ENCODE results near the gene ZNF195. TPM values are rescaled to one million over a fixed set of nuclear protein-coding genes. Genes with fewer than 3 reads are reported as not detected.
A peak's percentile ranks its signal among the peaks of the same experiment; 100 is the strongest.
"Not testable (repeated sequence)": the region's sequence is repeated elsewhere in the genome, so short reads cannot be mapped to it uniquely, and the experiment has no call there.

Gene ZNF195
- total and polyA plus RNA-seq, 2 experiments from 2014 or later = 101 to 116 TPM

- not testable (repeated sequence) for H3K4me1 Mint-ChIP-seq; H3K4me3 Mint-ChIP-seq; H3K4me1 ChIP-seq (ENCODE audit: insufficient read depth); H4K20me1 ChIP-seq (replicated peaks; ENCODE audit: insufficient read depth); H3K4me2 ChIP-seq; H3K4me3 ChIP-seq; H3K79me2 ChIP-seq (replicated peaks; ENCODE audit: insufficient read depth); H3F3A ChIP-seq (replicated peaks; ENCODE audit: low read depth); H2AFZ ChIP-seq; H3K27ac ChIP-seq (ENCODE audit: low read depth); H3K36me3 ChIP-seq (ENCODE audit: insufficient read depth); H3K9me3 Mint-ChIP-seq; H3K27me3 ChIP-seq (ENCODE audit: insufficient read depth); ATAC-seq; H3K9me2 ChIP-seq (ENCODE audit: insufficient read depth)
- peaks cover 83% of the 10 kb centered on the region for H3K36me3 Mint-ChIP-seq (ENCODE audit: low read depth)
- DNase-seq (ENCODE audit: low spot score) = peak; percentile 91
- peaks cover 17% of the 10 kb centered on the region for H3K27me3 Mint-ChIP-seq (ENCODE audit: insufficient read depth, low read depth, poor library complexity)
- peak overlapping the region; percentile 45; the same call in 1 of the 2 replicates for H3K27ac Mint-ChIP-seq
- peak; percentile 91 to 94 for TF ChIP-seq CTCF (conservative IDR thresholded peaks at IDR 0.05; ENCODE audit: low read depth in 2 of 2)
Observed at GRCh38 chr11:3408722-3409121, 29.8 kb upstream of the ZNF195 start.

- not testable (repeated sequence) for H3K4me2 ChIP-seq; H3K9me3 Mint-ChIP-seq; H3K9me2 ChIP-seq (ENCODE audit: insufficient read depth); ATAC-seq; DNase-seq (ENCODE audit: low spot score); H3K79me2 ChIP-seq (replicated peaks; ENCODE audit: insufficient read depth); H3K4me1 ChIP-seq (ENCODE audit: insufficient read depth); H2AFZ ChIP-seq; H4K20me1 ChIP-seq (replicated peaks; ENCODE audit: insufficient read depth); H3K36me3 ChIP-seq (ENCODE audit: insufficient read depth); H3K4me3 ChIP-seq; H3F3A ChIP-seq (replicated peaks; ENCODE audit: low read depth); H3K4me3 Mint-ChIP-seq; H3K27me3 ChIP-seq (ENCODE audit: insufficient read depth)
- peak overlapping the region; percentile 45; the same call in 1 of the 2 replicates for H3K27ac Mint-ChIP-seq
- H3K36me3 Mint-ChIP-seq (ENCODE audit: low read depth) = peaks cover 87% of the 10 kb centered on the region
- H3K27ac ChIP-seq (ENCODE audit: low read depth) = 0 out of 2 replicates have a peak overlapping the region, but pooled peaks have one; percentile 32
- peaks cover 10% of the 10 kb centered on the region for H3K4me1 Mint-ChIP-seq
- H3K27me3 Mint-ChIP-seq (ENCODE audit: insufficient read depth, low read depth, poor library complexity) = peaks cover 15% of the 10 kb centered on the region
Observed at GRCh38 chr11:3408058-3408605, 29.2 kb upstream of the ZNF195 start.

- H3K79me2 ChIP-seq (replicated peaks; ENCODE audit: insufficient read depth); H3K27me3 ChIP-seq (ENCODE audit: insufficient read depth); H4K20me1 ChIP-seq (replicated peaks; ENCODE audit: insufficient read depth); DNase-seq (ENCODE audit: low spot score); H3K4me3 Mint-ChIP-seq; H3K27ac ChIP-seq (ENCODE audit: low read depth); H3K4me1 ChIP-seq (ENCODE audit: insufficient read depth); H3K4me2 ChIP-seq; H2AFZ ChIP-seq; H3F3A ChIP-seq (replicated peaks; ENCODE audit: low read depth); H3K36me3 ChIP-seq (ENCODE audit: insufficient read depth); ATAC-seq; H3K4me3 ChIP-seq; H3K9me3 Mint-ChIP-seq; H3K9me2 ChIP-seq (ENCODE audit: insufficient read depth): not testable (repeated sequence)
- peaks cover 89% of the 10 kb centered on the region for H3K36me3 Mint-ChIP-seq (ENCODE audit: low read depth)
- 0 out of 2 replicates have a peak overlapping the region, but pooled peaks have one; percentile 11 for H3K27ac Mint-ChIP-seq
- peaks cover 10% of the 10 kb centered on the region for H3K27me3 Mint-ChIP-seq (ENCODE audit: insufficient read depth, low read depth, poor library complexity)
- peaks cover 11% of the 10 kb centered on the region for H3K4me1 Mint-ChIP-seq
Observed at GRCh38 chr11:3406937-3407336, 28.0 kb upstream of the ZNF195 start.

GRCh38 chr11:3406223-3406875 is 27.4 kb upstream of the ZNF195 start:
- H4K20me1 ChIP-seq (replicated peaks; ENCODE audit: insufficient read depth); DNase-seq (ENCODE audit: low spot score); H3K36me3 ChIP-seq (ENCODE audit: insufficient read depth); H3K4me3 ChIP-seq; ATAC-seq; H3K4me1 ChIP-seq (ENCODE audit: insufficient read depth); H3K9me2 ChIP-seq (ENCODE audit: insufficient read depth); H3K79me2 ChIP-seq (replicated peaks; ENCODE audit: insufficient read depth); H3K27ac ChIP-seq (ENCODE audit: low read depth); H2AFZ ChIP-seq; H3K4me3 Mint-ChIP-seq; H3K9me3 Mint-ChIP-seq; H3F3A ChIP-seq (replicated peaks; ENCODE audit: low read depth); H3K27me3 ChIP-seq (ENCODE audit: insufficient read depth); H3K4me2 ChIP-seq: not testable (repeated sequence)
- H3K27ac Mint-ChIP-seq = 0 out of 2 replicates have a peak overlapping the region, but pooled peaks have one; percentile 11
- peaks cover 89% of the 10 kb centered on the region for H3K36me3 Mint-ChIP-seq (ENCODE audit: low read depth)
- H3K27me3 Mint-ChIP-seq (ENCODE audit: insufficient read depth, low read depth, poor library complexity) = peaks cover 10% of the 10 kb centered on the region
- peaks cover 11% of the 10 kb centered on the region for H3K4me1 Mint-ChIP-seq

GRCh38 chr11:3404076-3404925 is 25.4 kb upstream of the ZNF195 start:
- not testable (repeated sequence) for H3K27me3 Mint-ChIP-seq (ENCODE audit: insufficient read depth, low read depth, poor library complexity); H3K9me2 ChIP-seq (ENCODE audit: insufficient read depth); H4K20me1 ChIP-seq (replicated peaks; ENCODE audit: insufficient read depth); H2AFZ ChIP-seq; H3K36me3 ChIP-seq (ENCODE audit: insufficient read depth); H3K4me3 Mint-ChIP-seq; H3K27ac ChIP-seq (ENCODE audit: low read depth); H3K79me2 ChIP-seq (replicated peaks; ENCODE audit: insufficient read depth); H3K4me3 ChIP-seq; H3K4me1 ChIP-seq (ENCODE audit: insufficient read depth); H3K27me3 ChIP-seq (ENCODE audit: insufficient read depth); H3K27ac Mint-ChIP-seq; H3K4me2 ChIP-seq; H3F3A ChIP-seq (replicated peaks; ENCODE audit: low read depth); H3K9me3 Mint-ChIP-seq
- peaks cover 14% of the 10 kb centered on the region for H3K4me1 Mint-ChIP-seq
- ATAC-seq (peak; percentile 72), DNase-seq (ENCODE audit: low spot score) (peak; percentile 46)
- H3K36me3 Mint-ChIP-seq (ENCODE audit: low read depth) = peaks cover 93% of the 10 kb centered on the region
